PC-9 (cell line): Measurements from ENCODE around the gene CRAT. TPM values are rescaled to one million over a fixed set of nuclear protein-coding genes. Genes with fewer than 3 reads are reported as not detected.
A peak's percentile ranks its signal among the peaks of the same experiment; 100 is the strongest.

Experiments
- BruUV-seq: library from RNA; stranded (reverse); fragments of 400-500 nt; replicated peaks from 2 replicates; lab custom pipeline; 2021; lab: Mats Ljungman, UMichigan
- CTCF ChIA-PET: fragments of 300-600 bp; sonication (Branson Sonifier 250); formaldehyde crosslinking; loops from one replicate; lab custom pipeline; 2022; ENCODE audit warnings: antibody characterized with exemption; lab: Charles Lee
- POLR2A ChIA-PET: fragments of 300-600 bp; sonication (Branson Sonifier 250); formaldehyde crosslinking; loops from one replicate; lab custom pipeline; 2022; ENCODE audit warnings: antibody characterized with exemption; ENCODE audit not compliant: unreplicated experiment; lab: Charles Lee
- DNase-seq, 2 experiments: peaks; one replicate each; pipeline versions ENCODE4 v3.0.0 to v3.0.0-alpha.2; 2015 to 2022; ENCODE audit warnings: mixed read lengths in 1 of 2
- H2AFZ ChIP-seq: fragments of 200-600 bp; sonication (generic); 2 replicates; pipeline ENCODE4 v1.8.1; 2017; ENCODE audit warnings: antibody characterized with exemption
- H3F3A ChIP-seq: fragments of 200-600 bp; sonication (generic); 2 replicates; pipeline ENCODE4 v1.8.1; 2017; ENCODE audit warnings: antibody characterized with exemption, mild to moderate bottlenecking, low read depth; ENCODE audit not compliant: insufficient read depth
- H3K27ac ChIP-seq: fragments of 200-600 bp; sonication (generic); 2 replicates; pipeline ENCODE4 v1.6.1; 2016; ENCODE audit warnings: mixed run types
- H3K27me3 ChIP-seq: fragments of 200-600 bp; sonication (generic); 2 replicates; pipeline ENCODE4 v1.6.1; 2016; ENCODE audit warnings: low read depth, mixed run types; ENCODE audit not compliant: insufficient read depth
- H3K36me3 ChIP-seq: fragments of 200-600 bp; sonication (generic); 2 replicates; pipeline ENCODE4 v1.6.1; 2016; ENCODE audit warnings: low read depth, mixed run types
- H3K4me1 ChIP-seq: fragments of 200-600 bp; sonication (generic); replicated peaks from 2 replicates; pipeline ENCODE4 v1.6.1; 2016; ENCODE audit warnings: mixed run types; ENCODE audit not compliant: insufficient read depth
- H3K4me2 ChIP-seq: fragments of 200-600 bp; sonication (generic); 2 replicates; pipeline ENCODE4 v1.6.1; 2017; ENCODE audit warnings: mixed run types
- H3K4me3 ChIP-seq: fragments of 200-600 bp; sonication (generic); 2 replicates; pipeline ENCODE4 v1.6.1; 2016; ENCODE audit warnings: mixed run types
- H3K79me2 ChIP-seq: fragments of 200-600 bp; sonication (generic); 2 replicates; pipeline ENCODE4 v1.6.1; 2017; ENCODE audit warnings: low read depth, mixed run types
- H3K9me2 ChIP-seq: fragments of 200-600 bp; sonication (generic); 2 replicates; pipeline ENCODE4 v1.8.1; 2017; ENCODE audit warnings: mild to moderate bottlenecking; ENCODE audit not compliant: insufficient read depth
- H3K9me3 ChIP-seq: fragments of 200-600 bp; sonication (generic); 2 replicates; pipeline ENCODE4 v1.8.1; 2016; ENCODE audit warnings: low read depth; ENCODE audit not compliant: insufficient read depth
- H4K20me1 ChIP-seq: fragments of 200-600 bp; sonication (generic); 2 replicates; pipeline ENCODE4 v1.8.1; 2017; ENCODE audit not compliant: insufficient read depth
- CTCF ChIP-seq: fragments of 200-600 bp; sonication (generic); conservative IDR thresholded peaks from 2 replicates; pipeline ENCODE4 v1.6.1; 2017; ENCODE audit warnings: mixed run types, antibody characterized with exemption, mild to moderate bottlenecking, moderate library complexity
- EZH2 ChIP-seq: fragments of 200-600 bp; sonication (generic); IDR thresholded peaks from 2 replicates; pipeline ENCODE4 v1.8.0; 2017; ENCODE audit warnings: antibody characterized with exemption, low read depth
- intact Hi-C: fragments of 100-400 bp; cut with micrococcal nuclease; formaldehyde crosslinking; loops from one replicate; pipeline ENCODE4 v1.10.0; 2022; ENCODE audit not compliant: unreplicated experiment
- total RNA-seq: library from RNA; stranded (reverse); gene quantifications from 2 replicates; pipeline ENCODE4 v1.2.3, GENCODE V29; 2021

The CRAT gene
- total RNA-seq, 1 experiment from 2014 or later = 40.3 TPM

- intact Hi-C loops = no loop called here
- Histone ChIP-seq H3F3A (peaks cover 22% of the 10 kb centered on the region; the same call in 1 of the 2 replicates), H4K20me1 (no peaks in the 10 kb centered on the region), H3K4me3 (no peak overlapping the region), H3K27ac (no peak overlapping the region), H3K9me3 (no peaks in the 10 kb centered on the region), H3K79me2 (no peaks in the 10 kb centered on the region), H3K4me2 (no peak overlapping the region), H3K9me2 (no peaks in the 10 kb centered on the region), H3K4me1 (peaks cover 21% of the 10 kb centered on the region), H2AFZ (no peak overlapping the region), H3K27me3 (no peaks in the 10 kb centered on the region), H3K36me3 (no peaks in the 10 kb centered on the region)
- TF ChIP-seq EZH2 (no peak), CTCF (no peak)
- ChIA-PET CTCF (no interaction called here), POLR2A (no interaction called here)
- DNase-seq = no peak
- no TSS peak for BruUV-seq
These were observed 4.5 kb downstream of the CRAT start for GRCh38 chr9:129105857-129106694.

- POLR2A ChIA-PET = no interaction called here
- intact Hi-C loops = loop anchor here (5.0 kb wide), 1 partner anchor 97 kb away; no protein-coding TSS in a partner anchor
- Histone ChIP-seq H3K79me2 (no peaks in the 10 kb centered on the region), H2AFZ (no peak overlapping the region), H3K4me3 (no peak overlapping the region), H3K36me3 (no peaks in the 10 kb centered on the region), H3K27me3 (no peaks in the 10 kb centered on the region), H3K4me1 (peaks cover 21% of the 10 kb centered on the region), H4K20me1 (no peaks in the 10 kb centered on the region), H3K9me3 (no peaks in the 10 kb centered on the region), H3K4me2 (peak overlapping the region; percentile 73), H3F3A (peaks cover 15% of the 10 kb centered on the region; the same call in 1 of the 2 replicates), H3K9me2 (no peaks in the 10 kb centered on the region), H3K27ac (no peak overlapping the region)
- TF ChIP-seq CTCF = no peak
- no peak for TF ChIP-seq EZH2
- BruUV-seq = no TSS peak
- CTCF ChIA-PET = no interaction called here
- no peak for DNase-seq
These were observed 6.5 kb downstream of the CRAT start for GRCh38 chr9:129104051-129104450.

GRCh38 chr9:129103595-129103965, 7.0 kb downstream of the CRAT start:
- Histone ChIP-seq H3K79me2 (no peaks in the 10 kb centered on the region), H3K9me2 (no peaks in the 10 kb centered on the region), H3K27ac (no peak overlapping the region), H3K27me3 (no peaks in the 10 kb centered on the region), H2AFZ (no peak overlapping the region), H3K9me3 (no peaks in the 10 kb centered on the region), H3K4me1 (peaks cover 21% of the 10 kb centered on the region), H3K4me2 (peak overlapping the region; percentile 73), H3K4me3 (no peak overlapping the region), H4K20me1 (no peaks in the 10 kb centered on the region), H3F3A (peaks cover 14% of the 10 kb centered on the region; the same call in 1 of the 2 replicates), H3K36me3 (no peaks in the 10 kb centered on the region)
- POLR2A ChIA-PET = no interaction called here
- DNase-seq = peak in 1 of 2 experiments; percentile 28
- CTCF ChIA-PET = no interaction called here
- intact Hi-C loops = loop anchor here (5.0 kb wide), 1 partner anchor 96 kb away; no protein-coding TSS in a partner anchor
- TF ChIP-seq CTCF (no peak), EZH2 (no peak)
- BruUV-seq = no TSS peak
